Immature natural killer cell (primary cell): Measurements from ENCODE around the gene EAPP. TPM values are rescaled to one million over a fixed set of nuclear protein-coding genes. Genes with fewer than 3 reads are reported as not detected.
"Not testable (repeated sequence)": the region's sequence is repeated elsewhere in the genome, so short reads cannot be mapped to it uniquely, and the experiment has no call there.

Source experiments
- DNase-seq, 3 donors: peaks; one replicate each; pipeline ENCODE4 v3.0.0; 2022; ENCODE audit warnings: mixed read lengths in 1 of 3
- H3K27ac Mint-ChIP-seq, 6 donors: one replicate each; pipeline ENCODE4 v1.8.0; 2020; ENCODE audit warnings: mixed read lengths in 6 of 6, mild to moderate bottlenecking in 5 of 6, inconsistent platforms in 4 of 6, moderate library complexity in 3 of 6
- H3K27me3 Mint-ChIP-seq, 3 donors: one replicate each; pipeline ENCODE4 v1.8.0; 2020 to 2021; ENCODE audit warnings: low read depth in 3 of 3, mild to moderate bottlenecking in 3 of 3, mixed read lengths in 3 of 3, moderate library complexity in 3 of 3, inconsistent platforms in 1 of 3
- H3K36me3 Mint-ChIP-seq, 3 donors: one replicate each; pipeline ENCODE4 v1.8.0; 2020; ENCODE audit warnings: mixed read lengths in 3 of 3, inconsistent platforms in 2 of 3, mild to moderate bottlenecking in 2 of 3
- H3K4me1 Mint-ChIP-seq, 2 donors: one replicate each; pipeline ENCODE4 v1.8.0; 2020; ENCODE audit warnings: inconsistent platforms in 2 of 2, mild to moderate bottlenecking in 2 of 2, mixed read lengths in 2 of 2, moderate library complexity in 1 of 2
- H3K4me3 Mint-ChIP-seq, 5 donors: one replicate each; pipeline ENCODE4 v1.8.0; 2020; ENCODE audit warnings: mild to moderate bottlenecking in 5 of 5, mixed read lengths in 5 of 5, inconsistent platforms in 3 of 5, moderate library complexity in 3 of 5
- H3K9me3 Mint-ChIP-seq, 6 donors: one replicate each; pipeline ENCODE4 v1.8.0; 2020; ENCODE audit warnings: mild to moderate bottlenecking in 6 of 6, mixed read lengths in 6 of 6, inconsistent platforms in 4 of 6, moderate library complexity in 3 of 6
- polyA plus RNA-seq, 3 donors: library from polyadenylated mRNA; unstranded; fragments of 300-500 nt; fragmentation: Illumina TruSeq; gene quantifications; one replicate each; pipeline ENCODE4 v1.2.3, GENCODE V29; 2021

EAPP gene
- 100 to 1,000 TPM in 2 of 3 donors, 10 to 100 TPM in 1; 94.9 to 192 (median 109) TPM for polyA plus RNA-seq

DNA sequence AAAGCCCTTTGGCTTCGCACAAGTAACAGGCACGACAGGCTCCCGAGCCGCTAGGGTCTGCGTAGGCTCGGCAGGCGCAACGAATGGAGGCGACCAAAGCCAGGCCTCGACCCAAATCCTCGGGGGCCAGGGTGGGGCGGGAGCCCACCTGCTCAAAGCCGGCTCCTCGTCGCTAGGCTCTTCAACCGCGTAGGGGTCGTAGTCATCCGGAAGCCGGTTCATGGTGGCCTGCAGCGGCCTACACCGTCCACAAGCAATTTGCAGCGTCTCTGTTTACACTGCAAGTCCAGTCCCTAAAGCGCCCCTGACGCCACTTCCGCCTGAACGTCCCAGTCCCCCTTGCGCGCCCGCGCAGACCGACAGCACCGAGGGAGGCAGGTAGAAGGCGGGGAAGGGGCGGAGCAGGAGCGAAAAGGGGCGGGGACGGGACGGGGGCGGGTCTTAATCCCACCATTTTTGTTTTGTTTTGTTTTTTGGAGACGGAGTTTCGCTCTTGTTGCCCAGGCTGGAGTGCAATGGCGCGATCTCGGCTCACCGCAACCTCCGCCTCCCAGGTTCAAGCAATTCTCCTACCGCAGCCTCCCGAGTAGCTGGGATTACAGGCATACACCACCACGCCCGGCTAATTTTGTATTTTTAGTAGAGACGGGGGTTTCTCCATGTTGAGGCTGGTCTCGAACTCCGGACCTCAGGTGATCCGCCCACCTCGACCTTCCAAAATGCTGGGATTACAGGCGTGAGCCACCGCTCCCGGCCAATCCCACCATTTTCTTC is at the start of gene EAPP:
TSS of gene EAPP (minus strand) at position 295 of the 774 bp plus-strand sequence. CDS start at position 222, 73 bp downstream.
- peak; percentile 94 to 96 (median 95) for DNase-seq
- Mint-ChIP-seq H3K4me3 (peak within 1 kb of the TSS; percentile 99 to 100 (median 99)), H3K36me3 (peaks cover 0 to 4% (median 4%) of the 10 kb centered on the region in 3 donors), H3K4me1 (peaks cover 29 to 30% of the 10 kb centered on the region in 2 donors), H3K27ac (peak within 1 kb of the TSS; percentile 95 to 100 (median 99)), H3K27me3 (peaks cover 3 to 7% (median 5%) of the 10 kb centered on the region in 3 donors), H3K9me3 (no peaks in the 10 kb centered on the region)

- Mint-ChIP-seq H3K9me3 (no peaks in the 10 kb centered on the region), H3K4me1 (peaks cover 3% of the 10 kb centered on the region in 2 donors), H3K27ac (no peak overlapping the region), H3K27me3 (no peaks in the 10 kb centered on the region), H3K4me3 (no peak overlapping the region), H3K36me3 (peaks cover 5 to 28% (median 8%) of the 10 kb centered on the region in 3 donors)
- DNase-seq = no peak
Measured at GRCh38 chr14:34583525-34583924, 44.0 kb upstream of the EAPP start.

- Mint-ChIP-seq H3K4me3 (no peak overlapping the region), H3K27me3 (no peaks in the 10 kb centered on the region), H3K27ac (no peak overlapping the region), H3K4me1 (peaks cover 3 to 5% of the 10 kb centered on the region in 2 donors), H3K9me3 (no peaks in the 10 kb centered on the region), H3K36me3 (peaks cover 5 to 28% (median 8%) of the 10 kb centered on the region in 3 donors)
- no peak for DNase-seq
Measured at GRCh38 chr14:34582117-34582680, 42.7 kb upstream of the EAPP start.

DNA sequence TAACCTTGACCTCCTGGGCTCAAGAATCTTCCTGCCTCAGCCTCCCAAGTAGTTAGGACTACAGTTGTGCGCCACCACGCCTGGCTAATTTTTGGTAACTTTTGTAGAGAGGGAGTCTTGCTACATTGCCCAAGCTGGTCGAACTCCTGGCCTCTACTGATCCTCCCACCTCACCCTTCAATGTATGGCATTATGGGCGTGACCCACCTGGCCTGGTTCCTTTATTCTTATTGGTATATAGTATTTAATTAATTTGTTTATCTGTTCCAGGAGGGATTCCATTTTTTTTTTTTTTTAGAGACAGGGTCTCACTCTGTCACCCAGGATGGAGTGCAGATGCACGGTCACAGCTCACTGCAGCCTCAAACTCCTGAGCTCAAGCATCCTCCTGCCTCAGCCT is 40.9 kb upstream of the EAPP start:
- no peak overlapping the region for H3K4me3 Mint-ChIP-seq
- H3K9me3 Mint-ChIP-seq = no peaks in the 10 kb centered on the region
- H3K27me3 Mint-ChIP-seq = no peaks in the 10 kb centered on the region
- peaks cover 3 to 6% of the 10 kb centered on the region in 2 donors for H3K4me1 Mint-ChIP-seq
- no peak for DNase-seq
- peaks cover 5 to 25% (median 8%) of the 10 kb centered on the region in 3 donors for H3K36me3 Mint-ChIP-seq
- peak overlapping the region in 1 of 6 donors; percentile 18 for H3K27ac Mint-ChIP-seq

DNA sequence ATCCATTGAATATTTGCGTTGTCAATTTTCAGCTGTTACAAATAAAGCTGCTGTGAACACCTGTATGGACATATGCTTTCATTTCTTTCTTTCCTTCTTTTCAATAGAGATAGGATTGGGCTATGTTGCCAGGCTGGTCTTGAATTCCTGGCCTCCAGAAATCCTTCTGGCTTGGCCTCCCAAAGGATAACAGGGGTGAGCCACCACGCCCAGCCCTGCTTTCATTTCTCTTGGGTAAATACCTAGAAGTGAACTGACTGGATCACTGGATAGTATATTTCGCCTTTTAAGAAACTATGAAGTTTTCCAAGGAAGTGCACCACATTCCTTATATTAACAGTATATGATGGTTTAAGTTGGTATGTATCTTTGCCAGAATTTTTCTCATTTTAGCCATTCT is 32.3 kb upstream of the EAPP start:
- H3K9me3 Mint-ChIP-seq = no peaks in the 10 kb centered on the region
- no peak overlapping the region for H3K27ac Mint-ChIP-seq
- H3K4me1 Mint-ChIP-seq = no peaks in the 10 kb centered on the region
- no peak for DNase-seq
- H3K36me3 Mint-ChIP-seq = peaks cover 0 to 12% (median 8%) of the 10 kb centered on the region in 3 donors
- peaks cover 0 to 3% (median 0%) of the 10 kb centered on the region in 3 donors for H3K27me3 Mint-ChIP-seq
- H3K4me3 Mint-ChIP-seq = no peak overlapping the region

DNA sequence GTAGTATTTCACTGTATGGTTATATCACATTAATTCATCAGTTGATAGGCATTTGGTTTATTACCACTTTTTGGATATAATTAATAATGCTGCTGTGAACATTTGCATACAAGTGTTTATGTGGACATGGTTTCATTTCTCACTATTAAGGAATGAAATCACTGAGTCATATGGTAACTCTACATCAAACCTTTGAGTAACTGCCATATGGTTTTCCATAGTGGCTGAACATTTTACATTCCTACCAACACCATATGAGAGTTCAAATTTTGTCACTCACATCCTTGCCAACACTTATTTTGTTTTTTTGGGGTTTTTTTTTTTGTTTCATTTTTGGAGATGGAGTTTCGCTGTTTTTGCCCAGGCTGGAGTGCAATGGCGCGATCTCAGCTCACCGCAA is 30.2 kb upstream of the EAPP start:
- no peak overlapping the region for H3K27ac Mint-ChIP-seq
- H3K4me3 Mint-ChIP-seq = no peak overlapping the region
- peaks cover 0 to 12% (median 8%) of the 10 kb centered on the region in 3 donors for H3K36me3 Mint-ChIP-seq
- H3K9me3 Mint-ChIP-seq = no peaks in the 10 kb centered on the region
- no peak for DNase-seq
- H3K4me1 Mint-ChIP-seq = no peaks in the 10 kb centered on the region
- H3K27me3 Mint-ChIP-seq = peaks cover 0 to 3% (median 0%) of the 10 kb centered on the region in 3 donors

GRCh38 chr14:34568803-34569202 is 29.3 kb upstream of the EAPP start:
- Mint-ChIP-seq H3K27ac (no peak overlapping the region), H3K9me3 (no peaks in the 10 kb centered on the region), H3K36me3 (peaks cover 0 to 16% (median 8%) of the 10 kb centered on the region in 3 donors), H3K27me3 (peaks cover 0 to 3% (median 0%) of the 10 kb centered on the region in 3 donors), H3K4me3 (no peak overlapping the region), H3K4me1 (no peaks in the 10 kb centered on the region)
- no peak for DNase-seq

- no peak for DNase-seq
- H3K27me3 Mint-ChIP-seq = peaks cover 0 to 3% (median 0%) of the 10 kb centered on the region in 3 donors
- no peaks in the 10 kb centered on the region for H3K4me1 Mint-ChIP-seq
- peaks cover 0 to 12% (median 2%) of the 10 kb centered on the region in 3 donors for H3K36me3 Mint-ChIP-seq
- no peaks in the 10 kb centered on the region for H3K9me3 Mint-ChIP-seq
- H3K4me3 Mint-ChIP-seq = no peak overlapping the region
- no peak overlapping the region for H3K27ac Mint-ChIP-seq
Measured at GRCh38 chr14:34562776-34563150, 23.3 kb upstream of the EAPP start.

- not testable (repeated sequence) for H3K27ac Mint-ChIP-seq, H3K4me1 Mint-ChIP-seq, H3K4me3 Mint-ChIP-seq, H3K27me3 Mint-ChIP-seq, H3K9me3 Mint-ChIP-seq, H3K36me3 Mint-ChIP-seq, DNase-seq
Measured at GRCh38 chr14:34562037-34562775, 22.7 kb upstream of the EAPP start.

GRCh38 chr14:34556498-34556829 is 17.0 kb upstream of the EAPP start:
- peaks cover 0 to 16% (median 6%) of the 10 kb centered on the region in 3 donors for H3K27me3 Mint-ChIP-seq
- not testable (repeated sequence) for H3K4me3 Mint-ChIP-seq, H3K27ac Mint-ChIP-seq, H3K36me3 Mint-ChIP-seq, DNase-seq, H3K9me3 Mint-ChIP-seq
- H3K4me1 Mint-ChIP-seq = peaks cover 15 to 19% of the 10 kb centered on the region in 2 donors

DNA sequence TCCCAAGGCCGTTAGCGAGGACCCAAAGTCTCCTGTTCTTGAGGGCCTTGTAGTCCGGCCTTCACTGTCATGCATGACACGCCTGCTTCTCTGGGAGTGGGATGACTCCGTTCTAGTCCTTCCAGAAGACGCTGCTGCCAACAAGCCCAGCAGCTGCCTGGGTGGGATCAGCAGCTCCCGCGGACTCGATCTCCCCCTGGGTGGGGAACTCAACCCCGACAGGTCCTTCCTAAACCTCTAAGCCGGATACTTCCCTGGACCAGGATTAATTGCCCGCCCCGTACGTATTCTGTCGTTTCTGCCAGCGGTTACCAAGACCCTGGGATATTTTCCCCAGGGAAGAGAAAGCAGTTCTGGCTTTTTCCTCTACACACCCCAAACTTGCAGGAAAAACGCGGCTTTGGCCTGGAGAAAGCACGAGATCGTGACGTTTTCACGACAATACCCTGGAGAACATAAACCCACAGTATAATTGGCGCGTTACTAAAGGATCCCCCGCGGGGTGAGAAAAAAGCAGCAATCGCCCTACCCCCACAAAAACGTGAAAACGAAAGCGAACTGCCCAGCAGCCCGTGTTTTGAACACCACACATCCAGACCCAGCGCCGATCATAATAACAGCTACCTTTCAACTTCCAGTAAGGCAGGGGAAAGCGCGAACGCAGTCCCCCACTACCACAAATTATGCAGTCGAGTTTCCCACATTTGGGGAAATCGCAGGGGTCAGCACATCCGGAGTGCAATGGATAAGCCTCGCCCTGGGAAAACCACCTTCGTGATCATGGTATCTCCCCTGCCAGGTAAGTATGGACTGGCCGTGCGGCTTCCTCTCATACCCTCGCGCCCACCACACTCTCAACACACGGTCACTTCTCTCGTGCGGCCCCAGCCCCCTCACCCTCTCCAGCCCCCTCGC is 16.3 kb upstream of the EAPP start:
- peaks cover 0 to 16% (median 6%) of the 10 kb centered on the region in 3 donors for H3K27me3 Mint-ChIP-seq
- peaks cover 16 to 21% of the 10 kb centered on the region in 2 donors for H3K4me1 Mint-ChIP-seq
- DNase-seq, H3K36me3 Mint-ChIP-seq, H3K9me3 Mint-ChIP-seq, H3K27ac Mint-ChIP-seq, H3K4me3 Mint-ChIP-seq: not testable (repeated sequence)

GRCh38 chr14:34554540-34555250 is 15.2 kb upstream of the EAPP start:
- Mint-ChIP-seq H3K9me3 (no peaks in the 10 kb centered on the region), H3K4me1 (peaks cover 19 to 21% of the 10 kb centered on the region in 2 donors), H3K27me3 (peaks cover 0 to 16% (median 6%) of the 10 kb centered on the region in 3 donors), H3K36me3 (no peaks in the 10 kb centered on the region), H3K27ac (peak overlapping the region; percentile 55 to 87 (median 80)), H3K4me3 (peak overlapping the region; percentile 13 to 69 (median 33))
- peak in 1 of 3 donors; percentile 27 for DNase-seq
